ENCODE measurements around the gene CCDC50.

The CCDC50 gene

GRCh38 chr3:191350396-191351090 is 21.3 kb downstream of the CCDC50 start:
- no peak for DNase-seq

GRCh38 chr3:191352014-191352413 is 22.8 kb downstream of the CCDC50 start:
- no peak for DNase-seq

- no peak for DNase-seq
These were observed 24.0 kb downstream of the CCDC50 start for GRCh38 chr3:191353022-191353777.

GRCh38 chr3:191355406-191355805 is 26.2 kb downstream of the CCDC50 start:
- DNase-seq: no peak

- no peak for DNase-seq
These were observed 27.6 kb downstream of the CCDC50 start for GRCh38 chr3:191356631-191357439.

- no peak for DNase-seq
These were observed 28.7 kb downstream of the CCDC50 start for GRCh38 chr3:191357909-191358308.

GRCh38 chr3:191358929-191359328 is 29.7 kb downstream of the CCDC50 start:
- no peak for DNase-seq

- DNase-seq: no peak
These were observed 31.4 kb downstream of the CCDC50 start for GRCh38 chr3:191360620-191361019.

- no peak for DNase-seq
These were observed 32.3 kb downstream of the CCDC50 start for GRCh38 chr3:191361456-191361855.

GRCh38 chr3:191362037-191362436 is 32.8 kb downstream of the CCDC50 start:
- no peak for DNase-seq

GRCh38 chr3:191362524-191363090 is 33.4 kb downstream of the CCDC50 start:
- no peak for DNase-seq

- DNase-seq: no peak
These were observed 34.0 kb downstream of the CCDC50 start for GRCh38 chr3:191363221-191363620.

GRCh38 chr3:191366675-191367074 is 37.5 kb downstream of the CCDC50 start:
- DNase-seq: no peak

- no peak for DNase-seq
These were observed 39.8 kb downstream of the CCDC50 start for GRCh38 chr3:191368755-191369615.

- DNase-seq: no peak
These were observed 40.4 kb downstream of the CCDC50 start for GRCh38 chr3:191369616-191370010.

- DNase-seq: no peak
These were observed 42.9 kb downstream of the CCDC50 start for GRCh38 chr3:191372122-191372521.

GRCh38 chr3:191373327-191373726 is 44.1 kb downstream of the CCDC50 start:
- DNase-seq: no peak

GRCh38 chr3:191376516-191377141 is 47.4 kb downstream of the CCDC50 start:
- no peak for DNase-seq

- DNase-seq: no peak
These were observed 49.1 kb downstream of the CCDC50 start for GRCh38 chr3:191378142-191378812.

GRCh38 chr3:191379446-191379845 is 50.3 kb downstream of the CCDC50 start:
- no peak for DNase-seq

- DNase-seq: no peak
These were observed 50.8 kb downstream of the CCDC50 start for GRCh38 chr3:191380001-191380400.
